ENCODE measurements around the gene NDUFB2. TPM values are rescaled to one million over a fixed set of nuclear protein-coding genes. Genes with fewer than 3 reads are reported as not detected.

The NDUFB2 gene
- total and polyA plus RNA-seq, 9 of the 15 experiments (the other 6 are each of a cell fraction or from before 2014, with no cell fraction given), result 220 to 2,075 (median 320) TPM

DNA sequence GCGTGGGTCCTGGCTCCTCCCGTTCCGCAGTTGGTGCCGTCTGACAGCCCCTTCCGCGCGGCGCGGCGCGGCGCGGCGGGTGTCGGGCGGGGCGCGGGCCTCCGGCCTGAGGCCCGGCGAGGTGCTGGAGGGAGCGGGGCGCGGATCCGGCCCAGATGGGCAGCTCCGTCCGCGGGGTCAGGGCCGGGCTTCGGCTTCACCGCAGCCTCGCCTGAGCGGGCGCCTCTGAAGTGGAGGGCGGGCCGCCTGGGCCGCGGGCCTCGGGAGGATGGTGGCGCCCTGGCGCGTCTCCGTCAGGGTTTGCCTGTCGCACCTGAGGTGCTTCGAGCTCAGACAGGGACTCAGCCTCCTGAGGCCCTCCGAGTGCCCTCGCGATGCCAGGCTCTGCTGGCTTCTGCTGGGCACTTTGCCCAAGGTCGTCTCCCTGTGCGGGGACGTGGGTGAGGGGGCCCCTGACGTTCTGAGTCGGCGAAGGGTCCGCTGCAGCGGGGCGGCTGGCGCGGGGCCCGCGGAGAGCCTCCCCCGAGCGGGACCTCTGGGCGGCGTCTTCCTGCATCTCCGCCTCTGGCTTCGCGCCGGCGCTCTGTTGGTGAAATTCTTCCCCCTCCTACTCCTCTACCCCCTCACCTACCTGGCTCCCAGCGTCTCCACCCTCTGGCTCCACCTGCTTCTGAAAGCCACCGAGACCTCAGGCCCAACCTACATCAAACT, 23.3 kb upstream of the NDUFB2 start (continued):
- TF ChIP-seq, protein P1, sequence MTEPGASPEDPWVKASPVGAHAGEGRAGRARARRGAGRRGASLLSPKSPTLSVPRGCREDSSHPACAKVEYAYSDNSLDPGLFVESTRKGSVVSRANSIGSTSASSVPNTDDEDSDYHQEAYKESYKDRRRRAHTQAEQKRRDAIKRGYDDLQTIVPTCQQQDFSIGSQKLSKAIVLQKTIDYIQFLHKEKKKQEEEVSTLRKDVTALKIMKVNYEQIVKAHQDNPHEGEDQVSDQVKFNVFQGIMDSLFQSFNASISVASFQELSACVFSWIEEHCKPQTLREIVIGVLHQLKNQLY (CRISPR knock-in tag; conservative IDR thresholded peaks at IDR 0.05), result no peak
- no peak for TF ChIP-seq MXD1 (CRISPR knock-in tag; IDR thresholded peaks at IDR 0.05; ENCODE audit: borderline replicate concordance, poor library complexity, severe bottlenecking)
- peak; percentile 26; the same call in 1 of the 2 replicates for TF ChIP-seq ZNF583 (CRISPR knock-in tag; IDR thresholded peaks at IDR 0.05)
- TF ChIP-seq ZNF384 (IDR thresholded peaks at IDR 0.05; ENCODE audit: low read depth, low read length), result no peak
- TF ChIP-seq KHSRP (IDR thresholded peaks at IDR 0.05), result no peak
- TF ChIP-seq NFRKB (IDR thresholded peaks at IDR 0.05; ENCODE audit: low read depth), result no peak
- no peak for TF ChIP-seq ZNF431 (CRISPR knock-in tag; IDR thresholded peaks at IDR 0.05)
- TF ChIP-seq ZNF41 (CRISPR knock-in tag; conservative IDR thresholded peaks at IDR 0.05), result no peak
- TF ChIP-seq POLR2G (IDR thresholded peaks at IDR 0.05; ENCODE audit: low read depth, low read length), result peak; percentile 80
- TF ChIP-seq BRD4 (IDR thresholded peaks at IDR 0.05), result no peak
- no peak for TF ChIP-seq ARNT (IDR thresholded peaks at IDR 0.05)
- TF ChIP-seq, protein P2, sequence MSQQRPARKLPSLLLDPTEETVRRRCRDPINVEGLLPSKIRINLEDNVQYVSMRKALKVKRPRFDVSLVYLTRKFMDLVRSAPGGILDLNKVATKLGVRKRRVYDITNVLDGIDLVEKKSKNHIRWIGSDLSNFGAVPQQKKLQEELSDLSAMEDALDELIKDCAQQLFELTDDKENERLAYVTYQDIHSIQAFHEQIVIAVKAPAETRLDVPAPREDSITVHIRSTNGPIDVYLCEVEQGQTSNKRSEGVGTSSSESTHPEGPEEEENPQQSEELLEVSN (IDR thresholded peaks at IDR 0.05; ENCODE audit: borderline replicate concordance in 1 of 2, extremely low read depth in 1 of 2, insufficient read depth in 1 of 2, insufficient read length in 1 of 2, low read depth in 1 of 2, low read length in 1 of 2, poor library complexity in 1 of 2, severe bottlenecking in 1 of 2), result peak; percentile 66 to 84
- TF ChIP-seq PTTG1 (tag; IDR thresholded peaks at IDR 0.05; ENCODE audit: low read depth), result no peak
- TF ChIP-seq ID3 (CRISPR knock-in tag; IDR thresholded peaks at IDR 0.05), result no peak
- peak; percentile 84 for TF ChIP-seq ID3 (tag; IDR thresholded peaks at IDR 0.05)
- no peak for TF ChIP-seq ETV5 (CRISPR knock-in tag; IDR thresholded peaks at IDR 0.05; ENCODE audit: low read depth)
- no peak for TF ChIP-seq CHD2 (IDR thresholded peaks at IDR 0.05; ENCODE audit: low read depth, low read length)
- no peak for TF ChIP-seq TFE3 (CRISPR knock-in tag; IDR thresholded peaks at IDR 0.05)
- TF ChIP-seq GATAD2B (IDR thresholded peaks at IDR 0.05; ENCODE audit: borderline replicate concordance), result peak; percentile 88
- TF ChIP-seq E2F1 (CRISPR knock-in tag; IDR thresholded peaks at IDR 0.05), result peak; percentile 68; the same call in 1 of the 2 replicates
- TF ChIP-seq CXXC5 (CRISPR knock-in tag; IDR thresholded peaks at IDR 0.05), result peak; percentile 85

Measured in K562 (cell line).